GM20000 (cell line): Measurements from ENCODE around the gene MYLK4.

ENCODE experiments used
- DNase-seq: peaks from one replicate; pipeline ENCODE4 v3.0.0; 2012; ENCODE audit warnings: low spot score
- CTCF ChIP-seq: IDR thresholded peaks from 2 replicates; pipeline ENCODE4 v1.5.1; 2012; ENCODE audit warnings: mild to moderate bottlenecking, control low read depth; ENCODE audit errors: extremely low read depth, missing control alignments

Gene MYLK4

GRCh38 chr6:2630891-2631571, 119.7 kb downstream of the MYLK4 start:
- TF ChIP-seq CTCF = no peak
- no peak for DNase-seq

GRCh38 chr6:2630359-2630758, 120.4 kb downstream of the MYLK4 start:
- no peak for TF ChIP-seq CTCF
- DNase-seq = no peak

- DNase-seq = no peak
- TF ChIP-seq CTCF = no peak
Observed at GRCh38 chr6:2626401-2626800, 124.3 kb downstream of the MYLK4 start.

GRCh38 chr6:2625581-2625980, 125.1 kb downstream of the MYLK4 start:
- TF ChIP-seq CTCF = no peak
- no peak for DNase-seq

- DNase-seq = no peak
- TF ChIP-seq CTCF = no peak
Observed at GRCh38 chr6:2624177-2624576, 126.5 kb downstream of the MYLK4 start.

- DNase-seq = no peak
- TF ChIP-seq CTCF = no peak
Observed at GRCh38 chr6:2623295-2623694, 127.4 kb downstream of the MYLK4 start.

- TF ChIP-seq CTCF = no peak
- DNase-seq = no peak
Observed at GRCh38 chr6:2622671-2623070, 128.1 kb downstream of the MYLK4 start.
